ENCODE results near the gene PLEKHG5. TPM values are rescaled to one million over a fixed set of nuclear protein-coding genes. Genes with fewer than 3 reads are reported as not detected.

The PLEKHG5 gene
- polyA plus RNA-seq, 3 donors = 0.03 TPM; not detected in 2

GRCh38 chr1:6489383-6489765 lies 2.1 kb downstream of the PLEKHG5 start:
- WGBS (ENCODE audit: insufficient coverage) = 60% methylated on average over 1 of the region's 9 CpGs
- intact Hi-C loops (cut with micrococcal nuclease) = loop anchor here in 1 of 2 donors (5.0 kb wide), 1 partner anchor 728 kb away; no protein-coding TSS in a partner anchor
- TF ChIP-seq CTCF (IDR thresholded peaks at IDR 0.05) = no peak
- peaks cover 0 to 4% (median 2%) of the 10 kb centered on the region in 7 donors for H3K9me3 Mint-ChIP-seq
- no peak overlapping the region for H3K27ac Mint-ChIP-seq
- Histone ChIP-seq H3K9ac (ENCODE audit: insufficient read depth, low read length, poor library complexity, severe bottlenecking) (no peak overlapping the region), H4K20me1 (ENCODE audit: insufficient read depth, low read length) (no peaks in the 10 kb centered on the region), H3K36me3 (replicated peaks in 1 of 2; ENCODE audit: control insufficient read depth in 1 of 2, insufficient read depth in 2 of 2, low read length in 2 of 2) (no peaks in the 10 kb centered on the region), H2AFZ (ENCODE audit: insufficient read depth, low read depth, low read length, poor library complexity, severe bottlenecking) (no peak overlapping the region), H3K4me3 (replicated peaks in 1 of 3; ENCODE audit: low read depth in 2 of 3, low read length in 3 of 3) (no peak overlapping the region), H3K27me3 (ENCODE audit: control insufficient read depth in 2 of 2, insufficient read depth in 2 of 2, low read length in 2 of 2) (peaks cover 8 to 51% of the 10 kb centered on the region in 2 donors), H3K9me3 (replicated peaks in 1 of 2; ENCODE audit: control insufficient read depth in 1 of 2, insufficient read depth in 1 of 2, low read length in 2 of 2) (no peaks in the 10 kb centered on the region), H3K4me1 (ENCODE audit: control insufficient read depth in 1 of 2, insufficient read depth in 2 of 2, low read length in 2 of 2) (peaks cover 9 to 10% of the 10 kb centered on the region in 2 donors), H3K79me2 (ENCODE audit: insufficient read depth, low read length) (no peaks in the 10 kb centered on the region), H3K4me2 (replicated peaks; ENCODE audit: extremely low read depth, low read length, poor library complexity, severe bottlenecking) (no peak overlapping the region), H3K27ac (ENCODE audit: low read depth in 1 of 2, low read length in 2 of 2) (no peak overlapping the region)
- peaks cover 5% of the 10 kb centered on the region for H3K4me1 Mint-ChIP-seq
- H3K36me3 Mint-ChIP-seq = no peaks in the 10 kb centered on the region
- H3K27me3 Mint-ChIP-seq (ENCODE audit: low read depth in 3 of 3) = peaks cover 49 to 74% (median 55%) of the 10 kb centered on the region in 3 donors
- DNase-seq = no peak
- H3K4me3 Mint-ChIP-seq = no peak overlapping the region

GRCh38 chr1:6488602-6489382 lies 2.7 kb downstream of the PLEKHG5 start:
- H3K27ac ChIP-seq (ENCODE audit: low read depth in 1 of 2, low read length in 2 of 2) = no peak overlapping the region

More at GRCh38 chr1:6488602-6489382, 2.7 kb downstream of the PLEKHG5 start:
- peaks cover 0 to 6% (median 2%) of the 10 kb centered on the region in 7 donors for H3K9me3 Mint-ChIP-seq
- H3K27ac Mint-ChIP-seq = no peak overlapping the region
- TF ChIP-seq CTCF (IDR thresholded peaks at IDR 0.05) = no peak
- no peak for DNase-seq
- Histone ChIP-seq H4K20me1 (ENCODE audit: insufficient read depth, low read length) (no peaks in the 10 kb centered on the region), H3K4me1 (ENCODE audit: control insufficient read depth in 1 of 2, insufficient read depth in 2 of 2, low read length in 2 of 2) (peaks cover 9 to 10% of the 10 kb centered on the region in 2 donors), H3K9me3 (replicated peaks in 1 of 2; ENCODE audit: control insufficient read depth in 1 of 2, insufficient read depth in 1 of 2, low read length in 2 of 2) (no peaks in the 10 kb centered on the region), H3K27me3 (ENCODE audit: control insufficient read depth in 2 of 2, insufficient read depth in 2 of 2, low read length in 2 of 2) (peaks cover 8 to 57% of the 10 kb centered on the region in 2 donors), H3K4me2 (replicated peaks; ENCODE audit: extremely low read depth, low read length, poor library complexity, severe bottlenecking) (no peak overlapping the region), H3K9ac (ENCODE audit: insufficient read depth, low read length, poor library complexity, severe bottlenecking) (no peak overlapping the region), H3K4me3 (replicated peaks in 1 of 3; ENCODE audit: low read depth in 2 of 3, low read length in 3 of 3) (no peak overlapping the region), H3K36me3 (replicated peaks in 1 of 2; ENCODE audit: control insufficient read depth in 1 of 2, insufficient read depth in 2 of 2, low read length in 2 of 2) (no peaks in the 10 kb centered on the region), H3K79me2 (ENCODE audit: insufficient read depth, low read length) (no peaks in the 10 kb centered on the region), H2AFZ (ENCODE audit: insufficient read depth, low read depth, low read length, poor library complexity, severe bottlenecking) (no peak overlapping the region)
- peaks cover 5% of the 10 kb centered on the region for H3K4me1 Mint-ChIP-seq
- intact Hi-C loops (cut with micrococcal nuclease) = loop anchor here in 1 of 2 donors (5.0 kb wide), 1 partner anchor 729 kb away; no protein-coding TSS in a partner anchor
- H3K27me3 Mint-ChIP-seq (ENCODE audit: low read depth in 3 of 3) = peaks cover 52 to 80% (median 57%) of the 10 kb centered on the region in 3 donors
- WGBS (ENCODE audit: insufficient coverage) = 96% methylated on average over 5 of the region's 13 CpGs
- H3K4me3 Mint-ChIP-seq = no peak overlapping the region
- H3K36me3 Mint-ChIP-seq = no peaks in the 10 kb centered on the region

All from CD14-positive monocyte (primary cell).